Sigmoid colon (tissue), 4 donors: Measurements from ENCODE around the gene SHISA5.

Experiments used
- POLR2AphosphoS5 ChIP-seq, 4 donors: sonication (generic); formaldehyde crosslinking; IDR thresholded peaks; one replicate each; pipeline ENCODE4 v1.6.1; 2017; ENCODE audit warnings: antibody characterized with exemption in 4 of 4
- TF ChIP-seq, protein P1 (sequence below), 4 experiments: fragments of 450-650 bp in 3 of 4; fragments of 200-600 bp in 1 of 4; IDR thresholded peaks; one replicate each; pipeline ENCODE4 v1.5.1; 2016 to 2019; ENCODE audit warnings: antibody characterized with exemption in 4 of 4, mild to moderate bottlenecking in 3 of 4, moderate library complexity in 2 of 4

DNA sequence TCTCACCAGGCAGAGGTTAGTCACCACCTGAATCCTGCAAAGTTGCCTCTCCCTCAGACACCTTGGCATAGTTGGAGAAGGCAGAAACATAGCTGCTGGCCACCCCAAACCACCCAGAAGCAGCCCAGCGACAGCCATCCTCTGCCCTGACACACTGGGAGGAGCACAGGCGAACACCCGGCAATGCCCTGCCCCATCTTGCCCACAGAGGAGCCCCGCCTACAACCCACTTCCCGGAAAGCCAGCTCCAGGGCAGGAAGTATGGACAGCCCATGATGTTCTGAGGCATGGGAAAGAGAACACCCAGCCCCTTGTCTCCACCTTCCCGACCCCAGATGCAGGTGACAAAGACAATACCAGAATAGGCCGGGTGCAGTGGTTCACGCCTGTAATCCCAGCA, 12.6 kb upstream of the SHISA5 start:
- TF ChIP-seq, protein P1, sequence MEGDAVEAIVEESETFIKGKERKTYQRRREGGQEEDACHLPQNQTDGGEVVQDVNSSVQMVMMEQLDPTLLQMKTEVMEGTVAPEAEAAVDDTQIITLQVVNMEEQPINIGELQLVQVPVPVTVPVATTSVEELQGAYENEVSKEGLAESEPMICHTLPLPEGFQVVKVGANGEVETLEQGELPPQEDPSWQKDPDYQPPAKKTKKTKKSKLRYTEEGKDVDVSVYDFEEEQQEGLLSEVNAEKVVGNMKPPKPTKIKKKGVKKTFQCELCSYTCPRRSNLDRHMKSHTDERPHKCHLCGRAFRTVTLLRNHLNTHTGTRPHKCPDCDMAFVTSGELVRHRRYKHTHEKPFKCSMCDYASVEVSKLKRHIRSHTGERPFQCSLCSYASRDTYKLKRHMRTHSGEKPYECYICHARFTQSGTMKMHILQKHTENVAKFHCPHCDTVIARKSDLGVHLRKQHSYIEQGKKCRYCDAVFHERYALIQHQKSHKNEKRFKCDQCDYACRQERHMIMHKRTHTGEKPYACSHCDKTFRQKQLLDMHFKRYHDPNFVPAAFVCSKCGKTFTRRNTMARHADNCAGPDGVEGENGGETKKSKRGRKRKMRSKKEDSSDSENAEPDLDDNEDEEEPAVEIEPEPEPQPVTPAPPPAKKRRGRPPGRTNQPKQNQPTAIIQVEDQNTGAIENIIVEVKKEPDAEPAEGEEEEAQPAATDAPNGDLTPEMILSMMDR (IDR thresholded peaks at IDR 0.05): no peak
- TF ChIP-seq POLR2AphosphoS5 (IDR thresholded peaks at IDR 0.05): no peak
